GOT3 (cell line): Measurements from ENCODE around the gene PLEKHA7.
"Not testable (repeated sequence)": the region's sequence is repeated elsewhere in the genome, so short reads cannot be mapped to it uniquely, and the experiment has no call there.

Experiments
- DNase-seq: peaks from one replicate; lab custom pipeline; 2025; ENCODE audit warnings: mixed read lengths; lab: John Stamatoyannopoulos, UW

PLEKHA7 gene

GRCh38 chr11:17005646-17006045 is 8.6 kb downstream of the PLEKHA7 start:
- no peak for DNase-seq

- DNase-seq: no peak
Measured at GRCh38 chr11:17004486-17005148, 9.6 kb downstream of the PLEKHA7 start.

- no peak for DNase-seq
Measured at GRCh38 chr11:17003426-17003825, 10.8 kb downstream of the PLEKHA7 start.

GRCh38 chr11:17002543-17002942 is 11.7 kb downstream of the PLEKHA7 start:
- DNase-seq: no peak

GRCh38 chr11:17001806-17002205 is 12.4 kb downstream of the PLEKHA7 start:
- DNase-seq: no peak

GRCh38 chr11:17000987-17001386 is 13.2 kb downstream of the PLEKHA7 start:
- DNase-seq: no peak

GRCh38 chr11:17000253-17000652 is 14.0 kb downstream of the PLEKHA7 start:
- not testable (repeated sequence) for DNase-seq

GRCh38 chr11:16999116-16999515 is 15.1 kb downstream of the PLEKHA7 start:
- no peak for DNase-seq

GRCh38 chr11:16997624-16998023 is 16.6 kb downstream of the PLEKHA7 start:
- no peak for DNase-seq

GRCh38 chr11:16993495-16993894 is 20.7 kb downstream of the PLEKHA7 start:
- no peak for DNase-seq

GRCh38 chr11:16992846-16993245 is 21.4 kb downstream of the PLEKHA7 start:
- no peak for DNase-seq

- DNase-seq: no peak
Measured at GRCh38 chr11:16989554-16989953, 24.7 kb downstream of the PLEKHA7 start.

GRCh38 chr11:16987205-16987568 is 27.0 kb downstream of the PLEKHA7 start:
- DNase-seq: no peak

GRCh38 chr11:16986434-16987204 is 27.6 kb downstream of the PLEKHA7 start:
- DNase-seq: no peak

- DNase-seq: no peak
Measured at GRCh38 chr11:16985297-16985696, 28.9 kb downstream of the PLEKHA7 start.

GRCh38 chr11:16984229-16984628 is 30.0 kb downstream of the PLEKHA7 start:
- DNase-seq: no peak

GRCh38 chr11:16982809-16983208 is 31.4 kb downstream of the PLEKHA7 start:
- DNase-seq: no peak

GRCh38 chr11:16982256-16982671 is 31.9 kb downstream of the PLEKHA7 start:
- DNase-seq: no peak

- no peak for DNase-seq
Measured at GRCh38 chr11:16981651-16982194, 32.5 kb downstream of the PLEKHA7 start.

- DNase-seq: no peak
Measured at GRCh38 chr11:16979703-16980622, 34.3 kb downstream of the PLEKHA7 start.

- no peak for DNase-seq
Measured at GRCh38 chr11:16977994-16978315, 36.3 kb downstream of the PLEKHA7 start.
